ENCODE data around the gene SNAPC1. TPM values are rescaled to one million over a fixed set of nuclear protein-coding genes. Genes with fewer than 3 reads are reported as not detected.
"Not testable (repeated sequence)": the region's sequence is repeated elsewhere in the genome, so short reads cannot be mapped to it uniquely, and the experiment has no call there.

SNAPC1 gene
- total RNA-seq, 1 experiment from 2014 or later, result 8.6 TPM

DNA sequence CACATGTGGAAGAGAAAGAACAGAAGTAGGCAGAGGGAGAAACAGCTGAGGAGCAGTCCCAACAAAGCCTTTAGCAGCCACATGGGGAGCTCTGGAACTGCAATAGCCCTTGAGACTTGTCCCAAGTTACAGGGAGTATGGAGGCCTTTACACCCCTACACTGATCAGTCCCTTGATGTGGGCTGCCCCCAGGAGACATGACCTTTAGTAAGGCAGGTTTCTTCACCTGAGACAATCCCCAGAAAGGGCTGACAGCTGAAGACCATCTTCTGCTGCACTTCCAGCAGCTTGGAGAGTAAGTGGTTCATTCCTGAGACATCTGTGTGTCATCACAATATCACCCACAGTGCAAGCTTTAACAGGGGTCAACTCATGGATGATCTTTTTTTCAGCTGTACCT is 8.6 kb upstream of the SNAPC1 start:
- TF ChIP-seq, protein P1, sequence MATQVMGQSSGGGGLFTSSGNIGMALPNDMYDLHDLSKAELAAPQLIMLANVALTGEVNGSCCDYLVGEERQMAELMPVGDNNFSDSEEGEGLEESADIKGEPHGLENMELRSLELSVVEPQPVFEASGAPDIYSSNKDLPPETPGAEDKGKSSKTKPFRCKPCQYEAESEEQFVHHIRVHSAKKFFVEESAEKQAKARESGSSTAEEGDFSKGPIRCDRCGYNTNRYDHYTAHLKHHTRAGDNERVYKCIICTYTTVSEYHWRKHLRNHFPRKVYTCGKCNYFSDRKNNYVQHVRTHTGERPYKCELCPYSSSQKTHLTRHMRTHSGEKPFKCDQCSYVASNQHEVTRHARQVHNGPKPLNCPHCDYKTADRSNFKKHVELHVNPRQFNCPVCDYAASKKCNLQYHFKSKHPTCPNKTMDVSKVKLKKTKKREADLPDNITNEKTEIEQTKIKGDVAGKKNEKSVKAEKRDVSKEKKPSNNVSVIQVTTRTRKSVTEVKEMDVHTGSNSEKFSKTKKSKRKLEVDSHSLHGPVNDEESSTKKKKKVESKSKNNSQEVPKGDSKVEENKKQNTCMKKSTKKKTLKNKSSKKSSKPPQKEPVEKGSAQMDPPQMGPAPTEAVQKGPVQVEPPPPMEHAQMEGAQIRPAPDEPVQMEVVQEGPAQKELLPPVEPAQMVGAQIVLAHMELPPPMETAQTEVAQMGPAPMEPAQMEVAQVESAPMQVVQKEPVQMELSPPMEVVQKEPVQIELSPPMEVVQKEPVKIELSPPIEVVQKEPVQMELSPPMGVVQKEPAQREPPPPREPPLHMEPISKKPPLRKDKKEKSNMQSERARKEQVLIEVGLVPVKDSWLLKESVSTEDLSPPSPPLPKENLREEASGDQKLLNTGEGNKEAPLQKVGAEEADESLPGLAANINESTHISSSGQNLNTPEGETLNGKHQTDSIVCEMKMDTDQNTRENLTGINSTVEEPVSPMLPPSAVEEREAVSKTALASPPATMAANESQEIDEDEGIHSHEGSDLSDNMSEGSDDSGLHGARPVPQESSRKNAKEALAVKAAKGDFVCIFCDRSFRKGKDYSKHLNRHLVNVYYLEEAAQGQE (IDR thresholded peaks at IDR 0.05; ENCODE audit: insufficient read depth in 1 of 2, low read depth in 2 of 2, low read length in 1 of 2), result no peak
- TF ChIP-seq, protein P2, sequence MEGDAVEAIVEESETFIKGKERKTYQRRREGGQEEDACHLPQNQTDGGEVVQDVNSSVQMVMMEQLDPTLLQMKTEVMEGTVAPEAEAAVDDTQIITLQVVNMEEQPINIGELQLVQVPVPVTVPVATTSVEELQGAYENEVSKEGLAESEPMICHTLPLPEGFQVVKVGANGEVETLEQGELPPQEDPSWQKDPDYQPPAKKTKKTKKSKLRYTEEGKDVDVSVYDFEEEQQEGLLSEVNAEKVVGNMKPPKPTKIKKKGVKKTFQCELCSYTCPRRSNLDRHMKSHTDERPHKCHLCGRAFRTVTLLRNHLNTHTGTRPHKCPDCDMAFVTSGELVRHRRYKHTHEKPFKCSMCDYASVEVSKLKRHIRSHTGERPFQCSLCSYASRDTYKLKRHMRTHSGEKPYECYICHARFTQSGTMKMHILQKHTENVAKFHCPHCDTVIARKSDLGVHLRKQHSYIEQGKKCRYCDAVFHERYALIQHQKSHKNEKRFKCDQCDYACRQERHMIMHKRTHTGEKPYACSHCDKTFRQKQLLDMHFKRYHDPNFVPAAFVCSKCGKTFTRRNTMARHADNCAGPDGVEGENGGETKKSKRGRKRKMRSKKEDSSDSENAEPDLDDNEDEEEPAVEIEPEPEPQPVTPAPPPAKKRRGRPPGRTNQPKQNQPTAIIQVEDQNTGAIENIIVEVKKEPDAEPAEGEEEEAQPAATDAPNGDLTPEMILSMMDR (IDR thresholded peaks at IDR 0.05), result peak; percentile 24
- no peak for TF ChIP-seq POLR2AphosphoS5 (IDR thresholded peaks at IDR 0.05; ENCODE audit: low read depth, low read length)
- Histone ChIP-seq H3K36me3 (ENCODE audit: control insufficient read depth, insufficient read depth, low read length) (peaks cover 2% of the 10 kb centered on the region; the same call in 1 of the 2 replicates), H3K27ac (ENCODE audit: low read length) (no peak overlapping the region), H3K4me3 (ENCODE audit: low read depth in 2 of 2, low read length in 2 of 2) (no peak overlapping the region), H3K27me3 (ENCODE audit: control insufficient read depth, insufficient read depth, low read length) (no peaks in the 10 kb centered on the region), H3K9me3 (ENCODE audit: control insufficient read depth, insufficient read depth, low read depth, low read length) (no peaks in the 10 kb centered on the region), H3K4me1 (ENCODE audit: control insufficient read depth, insufficient read depth, low read length) (peaks cover 5% of the 10 kb centered on the region)
- intact Hi-C loops (cut with micrococcal nuclease; ENCODE audit: unreplicated experiment) (no loop called here), in situ Hi-C loops (cut with HindIII; ENCODE audit: low pct_unique_long_range_greater_than_20kb, low sequenced_read_pairs) (no loop called here)
- DNase-seq (ENCODE audit: low read depth, low spot score) (no peak), ATAC-seq (no peak)
- BruUV-seq (replicated peaks), result no TSS peak
- ChIA-PET CTCF (no interaction called here), POLR2A (interaction anchor here (0.6 kb wide), 1 partner anchor 1476 kb away, joined by 3 read pairs; no protein-coding TSS in a partner anchor)

DNA sequence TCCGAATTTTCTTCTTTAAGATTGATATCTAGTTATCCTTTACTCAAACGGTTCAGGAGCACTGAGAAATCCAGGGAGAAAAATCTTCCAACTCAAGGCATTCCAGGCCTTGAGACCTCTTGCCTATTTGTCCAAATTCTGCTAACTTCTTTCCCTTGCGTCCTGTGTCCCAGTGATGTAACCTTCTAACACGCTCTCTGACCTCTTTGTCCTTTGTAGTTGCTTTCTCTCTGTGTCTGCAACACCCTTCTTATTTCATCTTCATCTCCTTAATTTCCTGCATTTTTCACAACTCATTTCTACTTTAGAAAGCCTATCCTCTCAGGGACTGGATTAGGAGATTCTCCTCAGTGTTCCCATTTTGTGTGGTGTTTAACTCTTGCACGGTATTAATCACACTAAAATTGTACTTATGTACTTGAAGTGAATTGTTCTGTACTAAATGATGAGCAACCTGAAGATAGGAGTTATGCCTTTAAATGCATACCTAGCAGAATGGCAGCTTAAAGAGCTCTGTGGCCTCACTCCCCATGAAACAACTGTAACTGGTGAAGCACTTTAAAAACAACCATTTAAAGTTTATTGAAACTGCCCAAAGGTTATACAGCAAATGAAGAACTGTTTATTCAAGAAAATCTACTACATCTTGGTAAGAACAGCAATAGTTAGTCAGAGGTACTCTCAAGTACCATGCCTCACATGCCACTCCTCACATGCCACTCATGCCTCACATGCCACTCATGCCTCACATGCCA is 7.4 kb upstream of the SNAPC1 start:
- no peaks in the 10 kb centered on the region for H3K9me3 ChIP-seq (ENCODE audit: control insufficient read depth, insufficient read depth, low read depth, low read length)
- H3K4me3 ChIP-seq (ENCODE audit: low read depth in 2 of 2, low read length in 2 of 2), result no peak overlapping the region
- POLR2A ChIA-PET, result no interaction called here
- intact Hi-C loops (cut with micrococcal nuclease; ENCODE audit: unreplicated experiment) (no loop called here), in situ Hi-C loops (cut with HindIII; ENCODE audit: low pct_unique_long_range_greater_than_20kb, low sequenced_read_pairs) (no loop called here)
- H3K27me3 ChIP-seq (ENCODE audit: control insufficient read depth, insufficient read depth, low read length), result no peaks in the 10 kb centered on the region
- CTCF ChIA-PET, result no interaction called here
- no peaks in the 10 kb centered on the region for H3K36me3 ChIP-seq (ENCODE audit: control insufficient read depth, insufficient read depth, low read length)
- H3K27ac ChIP-seq (ENCODE audit: low read length), result no peak overlapping the region
- DNase-seq (ENCODE audit: low read depth, low spot score) (no peak), ATAC-seq (no peak)
- TF ChIP-seq, protein P2 (IDR thresholded peaks at IDR 0.05), result no peak
- TF ChIP-seq TCF7L2 (IDR thresholded peaks at IDR 0.05; ENCODE audit: low read depth, low read length), result no peak
- TF ChIP-seq, protein P1 (IDR thresholded peaks at IDR 0.05; ENCODE audit: insufficient read depth in 1 of 2, low read depth in 2 of 2, low read length in 1 of 2), result no peak
- peaks cover 4% of the 10 kb centered on the region for H3K4me1 ChIP-seq (ENCODE audit: control insufficient read depth, insufficient read depth, low read length)
- BruUV-seq (replicated peaks), result no TSS peak

DNA sequence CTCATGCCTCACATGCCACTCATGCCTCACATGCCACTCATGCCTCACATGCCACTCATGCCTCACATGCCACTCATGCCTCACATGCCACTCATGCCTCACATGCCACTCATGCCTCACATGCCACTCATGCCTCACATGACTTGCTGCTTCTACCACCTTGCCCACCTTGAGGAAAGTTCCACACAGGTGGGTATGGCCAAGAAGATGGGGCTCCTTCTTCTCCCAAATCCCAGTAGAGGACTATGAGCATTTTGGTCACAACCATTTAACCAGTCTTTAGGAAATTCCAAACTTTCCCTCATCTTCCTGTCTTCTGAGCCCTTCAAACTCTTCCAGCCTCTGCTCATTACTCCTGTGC is 6.9 kb upstream of the SNAPC1 start:
- H3K27ac ChIP-seq (ENCODE audit: low read length), result not testable (repeated sequence)

More for the DNA sequence above, 6.9 kb upstream of the SNAPC1 start:
- H3K36me3 ChIP-seq (ENCODE audit: control insufficient read depth, insufficient read depth, low read length); ATAC-seq; H3K4me1 ChIP-seq (ENCODE audit: control insufficient read depth, insufficient read depth, low read length); CTCF ChIA-PET; intact Hi-C loops (cut with micrococcal nuclease; ENCODE audit: unreplicated experiment); POLR2A ChIA-PET; H3K27me3 ChIP-seq (ENCODE audit: control insufficient read depth, insufficient read depth, low read length); H3K4me3 ChIP-seq (ENCODE audit: low read depth in 2 of 2, low read length in 2 of 2); DNase-seq (ENCODE audit: low read depth, low spot score); in situ Hi-C loops (cut with HindIII; ENCODE audit: low pct_unique_long_range_greater_than_20kb, low sequenced_read_pairs); H3K9me3 ChIP-seq (ENCODE audit: control insufficient read depth, insufficient read depth, low read depth, low read length); BruUV-seq (replicated peaks): not testable (repeated sequence)
